AG04449 (cell line): ENCODE measurements around the gene PHC2.

Experiments used
- CTCF ChIA-PET: fragments of 350-600 bp; formaldehyde crosslinking; extraction: SDS; loops from one replicate; lab custom pipeline; 2021; ENCODE audit warnings: antibody characterized with exemption; lab: Yijun Ruan, JAX
- POLR2A ChIA-PET: fragments of 400-600, 350-600 bp; formaldehyde crosslinking; extraction: SDS; loops from one replicate; lab custom pipeline; 2020; ENCODE audit warnings: antibody characterized with exemption, inconsistent platforms; lab: Yijun Ruan, JAX
- DNase-seq: peaks from one replicate; pipeline ENCODE4 v3.0.0-alpha.2; 2010; ENCODE audit warnings: low read depth, low spot score
- H3K4me3 ChIP-seq: 2 replicates; pipeline ENCODE4 v1.5.1; 2011; ENCODE audit warnings: low read depth, mild to moderate bottlenecking, control low read depth, low read length
- TF ChIP-seq, protein P1 (sequence below): IDR thresholded peaks from one replicate; pipeline ENCODE4 v1.5.1; 2011; ENCODE audit warnings: mild to moderate bottlenecking, moderate library complexity, low read length, control low read depth, inconsistent platforms; ENCODE audit not compliant: insufficient read depth; ENCODE audit errors: missing control alignments

Gene PHC2

GRCh38 chr1:33433509-33434362, 2.8 kb upstream of the PHC2 start:
- TF ChIP-seq, protein P1, sequence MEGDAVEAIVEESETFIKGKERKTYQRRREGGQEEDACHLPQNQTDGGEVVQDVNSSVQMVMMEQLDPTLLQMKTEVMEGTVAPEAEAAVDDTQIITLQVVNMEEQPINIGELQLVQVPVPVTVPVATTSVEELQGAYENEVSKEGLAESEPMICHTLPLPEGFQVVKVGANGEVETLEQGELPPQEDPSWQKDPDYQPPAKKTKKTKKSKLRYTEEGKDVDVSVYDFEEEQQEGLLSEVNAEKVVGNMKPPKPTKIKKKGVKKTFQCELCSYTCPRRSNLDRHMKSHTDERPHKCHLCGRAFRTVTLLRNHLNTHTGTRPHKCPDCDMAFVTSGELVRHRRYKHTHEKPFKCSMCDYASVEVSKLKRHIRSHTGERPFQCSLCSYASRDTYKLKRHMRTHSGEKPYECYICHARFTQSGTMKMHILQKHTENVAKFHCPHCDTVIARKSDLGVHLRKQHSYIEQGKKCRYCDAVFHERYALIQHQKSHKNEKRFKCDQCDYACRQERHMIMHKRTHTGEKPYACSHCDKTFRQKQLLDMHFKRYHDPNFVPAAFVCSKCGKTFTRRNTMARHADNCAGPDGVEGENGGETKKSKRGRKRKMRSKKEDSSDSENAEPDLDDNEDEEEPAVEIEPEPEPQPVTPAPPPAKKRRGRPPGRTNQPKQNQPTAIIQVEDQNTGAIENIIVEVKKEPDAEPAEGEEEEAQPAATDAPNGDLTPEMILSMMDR = no peak
- no peak overlapping the region for H3K4me3 ChIP-seq
- POLR2A ChIA-PET = interaction anchor here (0.6 to 2.0 kb wide), 7 partner anchors 9 to 91 kb away, joined by 3 to 11 read pairs (median 3); no protein-coding TSS in a partner anchor
- peak; percentile 99 for DNase-seq
- CTCF ChIA-PET = interaction anchor here (1.0 to 2.6 kb wide), 6 partner anchors 9 to 138 kb away, joined by 3 to 9 read pairs (median 4); no protein-coding TSS in a partner anchor

DNA sequence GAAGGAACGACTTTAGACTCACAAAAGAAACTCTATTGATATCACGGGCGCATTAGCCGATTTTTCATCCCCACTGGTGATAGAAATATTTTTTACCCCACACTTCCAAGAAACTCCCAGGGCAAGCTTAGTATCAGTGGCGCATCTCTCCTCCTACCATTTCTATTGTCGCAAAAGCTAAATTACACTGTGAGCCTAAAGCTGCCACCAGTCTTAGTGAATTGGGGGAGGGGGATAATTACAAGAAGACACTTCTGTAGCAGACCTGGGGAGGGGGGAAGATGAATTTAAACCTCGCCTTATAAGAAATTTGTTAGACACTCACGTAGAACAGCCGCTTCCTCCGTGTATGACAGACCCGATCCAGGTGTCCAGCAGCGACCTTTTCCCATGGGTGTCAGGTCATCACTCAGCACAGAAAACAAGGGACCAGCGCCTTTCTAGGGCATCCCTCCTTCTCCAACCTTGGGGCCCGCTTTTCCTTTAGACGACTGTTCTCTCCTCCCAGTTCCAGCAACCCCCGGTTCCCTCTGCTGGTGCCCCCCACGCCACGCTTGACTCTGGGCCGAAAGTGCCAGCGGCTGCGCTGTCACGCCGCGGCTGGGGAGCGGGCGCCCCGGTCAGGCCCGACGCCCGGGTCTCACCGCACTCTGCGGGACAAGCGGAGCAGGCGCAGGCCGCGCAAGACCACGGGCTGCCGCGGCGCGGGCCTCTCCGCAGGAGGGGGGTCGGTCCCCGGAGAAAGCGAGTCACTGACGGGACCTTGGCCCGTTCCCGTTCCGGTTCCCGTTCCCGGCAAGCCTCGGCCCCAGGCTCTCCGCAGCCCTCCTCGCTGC, 821 bp downstream of the PHC2 start:
- ChIA-PET POLR2A (no interaction called here), CTCF (interaction anchor here (0.9 to 2.9 kb wide), 4 partner anchors 9 to 40 kb away, joined by 3 to 14 read pairs (median 4); no protein-coding TSS in a partner anchor)
- peak overlapping the region; percentile 73 for H3K4me3 ChIP-seq
- TF ChIP-seq, protein P1 = no peak
- DNase-seq = no peak

DNA sequence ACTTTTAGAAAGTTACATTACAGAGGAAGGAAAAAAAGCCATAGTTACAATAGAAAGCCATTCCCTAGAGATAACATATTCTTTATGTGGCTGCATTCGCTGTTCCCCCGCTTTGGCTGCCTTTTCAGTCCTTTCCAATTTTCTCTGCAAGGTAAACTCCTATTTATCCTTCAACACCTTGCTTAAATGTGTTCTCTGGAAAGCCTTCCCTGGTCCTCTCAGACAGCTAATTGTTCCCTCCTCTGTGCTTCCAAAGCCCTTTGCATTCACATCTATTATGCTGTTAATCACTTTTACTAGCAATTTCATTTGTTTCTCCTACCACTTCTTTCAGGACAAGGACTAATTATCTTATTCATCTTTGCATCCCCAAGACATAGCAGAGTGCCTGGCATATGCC, 1.6 kb downstream of the PHC2 start:
- ChIA-PET POLR2A (no interaction called here), CTCF (interaction anchor here (2.9 kb wide), 1 partner anchor 41 kb away, joined by 6 read pairs; no protein-coding TSS in a partner anchor)
- H3K4me3 ChIP-seq = peak overlapping the region; percentile 73
- TF ChIP-seq, protein P1 = no peak
- no peak for DNase-seq

DNA sequence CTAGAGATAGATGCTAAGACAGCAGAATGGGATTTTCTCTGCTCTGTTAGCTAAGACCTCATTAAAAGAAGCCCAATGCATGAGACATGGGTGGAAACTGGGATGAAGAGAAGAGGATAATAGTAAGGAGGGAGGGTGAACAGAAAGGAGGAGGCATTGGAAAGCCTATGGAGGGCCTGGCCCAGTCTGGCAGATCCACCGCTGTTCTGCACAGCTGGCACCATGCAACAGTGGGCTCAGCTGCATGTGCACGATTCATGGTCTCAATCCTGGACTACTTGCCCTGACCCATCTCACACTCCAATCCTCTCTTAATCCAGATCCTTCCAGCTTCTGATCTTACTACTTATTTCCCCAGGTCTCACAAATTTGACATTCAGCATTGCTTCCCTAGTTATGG, 2.2 kb downstream of the PHC2 start:
- no peak for DNase-seq
- TF ChIP-seq, protein P1 = no peak
- H3K4me3 ChIP-seq = peak overlapping the region; percentile 18
- ChIA-PET POLR2A (no interaction called here), CTCF (interaction anchor here (1.1 to 2.9 kb wide), 4 partner anchors 27 to 133 kb away, joined by 3 to 11 read pairs (median 4); no protein-coding TSS in a partner anchor)

DNA sequence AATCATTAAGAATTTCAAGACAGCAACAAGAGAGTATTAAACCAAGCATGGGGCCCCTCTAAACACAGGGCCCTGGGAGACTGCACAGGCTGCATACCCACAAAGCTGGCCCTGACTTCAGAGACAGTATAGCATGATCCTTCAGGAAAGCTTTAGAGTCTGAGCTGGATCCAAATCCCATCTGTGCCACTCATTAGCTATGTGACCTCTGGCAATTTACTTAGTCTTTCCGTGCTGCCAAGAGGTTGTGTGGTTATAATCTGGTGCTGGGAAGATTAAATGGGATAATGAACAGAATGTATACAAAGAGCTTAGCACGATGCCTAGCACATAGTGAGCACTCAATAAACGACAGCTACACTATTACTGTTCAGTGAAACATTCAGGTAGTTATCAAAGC, 4.0 kb downstream of the PHC2 start:
- TF ChIP-seq, protein P1 = no peak
- H3K4me3 ChIP-seq = no peak overlapping the region
- POLR2A ChIA-PET = no interaction called here
- DNase-seq = no peak
- CTCF ChIA-PET = interaction anchor here (0.7 to 2.9 kb wide), 3 partner anchors 29 to 45 kb away, joined by 3 to 11 read pairs (median 6); partner anchors contain the start of gene ZSCAN20

GRCh38 chr1:33425900-33426299, 5.0 kb downstream of the PHC2 start:
- POLR2A ChIA-PET = no interaction called here
- no peak for DNase-seq
- no peak overlapping the region for H3K4me3 ChIP-seq
- CTCF ChIA-PET = no interaction called here
- TF ChIP-seq, protein P1 = no peak
